GM21717 (cell line): ENCODE data around the gene FXYD7.

ENCODE experiments used
- ATAC-seq: cut with Tn5 transposase; IDR thresholded peaks from one replicate; pipeline ENCODE4 v1.9.1; 2021; ENCODE audit warnings: mild to moderate bottlenecking, moderate library complexity; ENCODE audit not compliant: unreplicated experiment

Gene FXYD7

DNA sequence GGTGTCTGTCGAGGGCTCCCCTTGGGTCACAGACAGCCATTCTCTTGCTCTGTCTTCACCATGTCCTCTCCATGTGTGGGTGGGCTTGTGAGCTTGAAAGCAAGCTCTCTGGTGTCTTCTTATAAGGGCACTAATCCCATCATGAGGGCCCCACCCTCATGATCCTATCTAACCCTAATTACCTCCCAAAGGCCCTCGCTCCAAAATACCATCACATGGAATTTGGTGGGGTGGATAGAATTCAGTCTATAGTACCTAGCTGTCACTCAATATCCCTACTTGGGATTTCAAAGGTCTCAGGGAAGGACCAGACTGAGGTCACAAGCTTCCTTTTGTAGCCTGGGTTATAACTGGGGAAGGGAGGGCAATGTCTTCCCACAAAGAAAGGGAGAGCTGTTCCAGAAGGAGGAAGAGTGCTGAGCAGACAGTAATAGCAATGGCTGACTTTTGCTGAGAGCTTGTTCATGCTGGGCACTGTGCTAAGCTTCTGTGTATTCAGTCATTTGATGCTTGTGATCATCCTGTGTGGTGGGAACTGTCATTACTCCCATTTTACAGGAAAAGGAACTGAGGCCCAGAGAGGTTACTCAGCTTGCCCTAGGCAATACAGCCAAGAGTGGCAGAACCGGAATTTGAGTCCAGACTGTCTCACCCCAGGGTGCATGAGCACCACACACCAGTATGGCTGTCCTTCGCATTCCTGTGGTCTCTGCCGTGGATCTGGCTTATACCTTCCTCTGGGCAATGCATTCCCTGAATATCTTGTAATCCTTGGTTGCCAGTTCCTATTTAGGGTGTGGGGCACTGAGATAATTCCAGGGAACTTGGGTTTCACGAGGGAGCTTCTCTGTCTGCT, 19.6 kb downstream of the FXYD7 start:
- ATAC-seq = no peak

DNA sequence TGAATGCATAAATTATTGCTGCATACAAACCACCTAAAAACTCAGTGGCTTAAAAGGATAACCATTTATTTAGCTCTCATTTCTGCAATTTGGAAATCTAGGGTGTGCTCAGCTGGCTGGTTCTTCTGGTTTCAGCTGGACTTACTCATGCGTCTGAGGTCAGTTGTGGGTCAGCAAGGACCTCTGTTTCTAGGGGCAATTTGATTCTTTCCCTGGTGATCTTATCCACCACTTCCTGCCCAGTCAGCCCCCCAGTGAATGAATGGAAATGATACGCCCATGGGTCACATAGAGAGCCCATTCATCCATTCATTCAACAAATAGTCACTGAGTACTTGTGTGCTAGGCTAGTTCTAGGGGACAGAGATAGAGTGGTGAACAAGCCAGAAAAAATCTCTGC, 21.4 kb downstream of the FXYD7 start:
- no peak for ATAC-seq

DNA sequence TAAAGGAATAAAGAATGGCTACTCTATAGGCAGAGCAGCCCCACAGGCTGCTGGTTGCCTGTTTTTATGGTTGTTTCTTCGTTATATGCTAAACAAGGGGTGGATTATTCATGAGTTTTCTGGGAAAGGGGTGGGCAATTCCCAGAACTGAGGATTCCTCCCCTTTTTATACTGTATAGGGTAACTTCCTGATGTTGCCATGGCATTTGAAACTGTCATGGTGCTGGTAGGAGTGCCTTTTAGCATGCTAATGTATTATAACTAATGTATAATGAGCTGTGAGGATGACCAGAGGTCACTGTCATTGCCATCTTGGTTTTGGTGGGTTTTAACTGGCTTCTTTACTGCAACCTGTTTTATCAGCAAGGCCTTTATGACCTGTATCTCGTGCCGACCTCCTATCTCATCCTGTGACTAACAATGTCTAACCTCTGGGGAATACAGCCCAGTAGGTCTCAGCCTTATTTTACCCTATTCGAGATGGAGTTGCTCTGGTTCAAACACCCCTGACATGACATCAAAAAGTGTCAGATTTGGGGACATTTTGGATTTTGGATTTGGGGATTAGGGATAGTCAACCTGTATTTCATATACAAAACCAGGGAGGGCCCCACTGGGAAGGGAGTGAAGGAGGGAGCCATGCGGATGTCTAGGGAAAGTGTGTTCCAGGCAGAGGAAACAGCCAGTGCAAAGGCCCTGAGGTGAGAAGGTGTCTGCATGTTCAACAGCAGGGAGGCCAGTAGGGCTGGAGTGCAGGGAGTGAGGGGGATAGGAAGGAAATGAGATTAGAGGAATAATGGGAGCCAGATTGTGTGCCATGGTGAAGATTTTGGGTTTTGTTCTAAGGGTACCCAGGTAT, 22.4 kb downstream of the FXYD7 start:
- ATAC-seq = no peak

DNA sequence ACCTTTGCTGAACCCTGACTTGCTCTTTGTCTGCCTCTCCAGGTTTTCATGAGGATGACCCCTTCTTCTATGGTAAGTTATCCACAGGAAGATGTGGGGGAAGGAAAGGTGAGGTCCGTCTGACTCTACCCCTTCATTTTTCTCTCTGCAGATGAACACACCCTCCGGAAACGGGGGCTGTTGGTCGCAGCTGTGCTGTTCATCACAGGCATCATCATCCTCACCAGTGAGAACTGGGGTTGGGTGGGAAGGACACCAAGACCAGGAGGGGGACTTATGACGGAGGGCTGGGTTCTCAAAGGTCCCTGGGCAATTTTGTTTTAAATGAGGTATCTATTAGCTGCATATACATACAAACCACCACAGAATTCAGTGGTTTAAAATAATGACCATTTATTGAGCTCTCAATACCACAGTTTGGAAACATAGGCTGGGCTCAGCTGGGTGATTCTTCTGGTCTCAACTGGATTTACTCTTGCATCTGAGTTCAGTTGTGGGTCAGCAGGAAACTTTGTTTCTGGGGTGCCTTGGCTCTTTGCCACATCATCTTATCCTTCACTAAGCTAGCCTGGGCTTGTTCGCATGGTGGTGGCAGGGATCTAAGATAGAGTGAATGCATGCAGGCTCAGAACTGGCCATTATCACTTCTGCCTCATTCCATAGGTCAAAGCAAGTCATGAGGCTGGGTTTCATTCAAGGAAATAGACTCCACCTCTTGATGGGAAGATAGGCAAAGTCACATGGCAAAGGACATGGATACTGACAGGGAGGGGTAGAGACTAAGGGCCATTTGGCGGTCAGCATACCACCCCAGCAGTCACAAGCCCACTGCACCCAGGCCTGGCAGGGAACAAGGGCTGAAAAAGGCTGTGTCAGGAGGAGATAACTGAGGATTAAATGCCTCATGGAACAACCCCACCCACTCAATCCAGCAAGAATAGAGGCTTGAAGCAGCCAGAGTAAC, 23.3 kb downstream of the FXYD7 start:
- no peak for ATAC-seq

DNA sequence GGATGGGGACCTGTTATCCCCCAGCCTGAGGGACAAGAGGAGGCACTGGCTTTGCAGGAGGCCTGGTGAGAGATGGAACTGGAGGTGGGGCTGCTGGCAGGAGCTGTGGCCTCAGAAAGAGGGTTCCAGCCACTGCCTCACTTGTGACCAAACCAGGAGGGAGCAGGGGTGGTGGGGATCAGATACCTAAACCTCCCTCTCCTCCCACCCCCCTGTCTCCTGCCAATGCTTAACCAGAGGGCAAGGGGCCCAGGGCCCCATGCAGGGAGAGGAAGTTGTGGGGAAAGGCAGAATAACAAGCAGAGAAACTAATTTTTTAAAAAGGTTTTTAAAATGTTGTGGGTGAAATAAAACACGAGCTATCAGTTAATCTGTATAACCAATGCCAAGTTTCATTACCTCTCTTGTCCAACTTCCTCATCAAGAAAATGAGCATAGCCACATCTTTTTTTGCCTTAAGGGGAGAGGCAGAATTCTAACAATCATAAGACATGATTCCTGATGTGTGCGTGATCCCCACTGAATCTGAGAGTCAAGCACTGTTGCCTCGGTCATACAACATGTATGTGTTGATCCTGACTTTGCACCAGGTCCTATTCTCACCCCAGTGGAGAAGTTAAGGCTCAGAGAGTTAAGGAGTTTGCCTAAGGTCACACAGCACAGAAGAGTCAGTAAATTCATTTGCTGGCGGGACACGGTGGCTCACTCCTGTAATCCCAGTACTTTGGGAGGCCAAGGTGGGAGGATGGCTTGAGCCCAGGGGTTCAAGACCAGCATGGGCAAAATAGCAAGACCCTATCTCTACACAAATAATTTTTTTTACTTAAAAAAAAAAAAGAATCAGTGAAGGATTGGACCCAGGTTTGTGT, 24.4 kb downstream of the FXYD7 start:
- ATAC-seq = no peak

DNA sequence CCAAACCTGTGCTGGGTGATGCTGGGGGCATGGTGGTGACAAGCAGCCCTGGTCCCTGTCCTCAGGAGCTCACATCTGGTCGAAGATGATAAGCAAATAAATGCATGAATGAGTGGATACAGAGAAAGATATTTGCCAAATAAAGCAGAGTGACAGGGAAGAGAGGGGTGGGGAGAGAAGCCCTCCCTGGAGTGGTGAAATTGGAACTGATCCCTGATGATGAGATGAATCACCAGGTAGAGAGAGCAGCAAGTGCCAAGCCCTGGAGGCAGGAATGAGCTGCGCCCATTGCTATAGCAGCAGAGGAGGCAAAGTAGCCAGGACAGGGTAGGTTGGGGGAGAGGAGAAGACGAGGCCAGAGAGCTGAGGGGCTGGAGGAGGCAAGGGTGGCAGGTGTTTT, 25.1 kb downstream of the FXYD7 start:
- no peak for ATAC-seq

DNA sequence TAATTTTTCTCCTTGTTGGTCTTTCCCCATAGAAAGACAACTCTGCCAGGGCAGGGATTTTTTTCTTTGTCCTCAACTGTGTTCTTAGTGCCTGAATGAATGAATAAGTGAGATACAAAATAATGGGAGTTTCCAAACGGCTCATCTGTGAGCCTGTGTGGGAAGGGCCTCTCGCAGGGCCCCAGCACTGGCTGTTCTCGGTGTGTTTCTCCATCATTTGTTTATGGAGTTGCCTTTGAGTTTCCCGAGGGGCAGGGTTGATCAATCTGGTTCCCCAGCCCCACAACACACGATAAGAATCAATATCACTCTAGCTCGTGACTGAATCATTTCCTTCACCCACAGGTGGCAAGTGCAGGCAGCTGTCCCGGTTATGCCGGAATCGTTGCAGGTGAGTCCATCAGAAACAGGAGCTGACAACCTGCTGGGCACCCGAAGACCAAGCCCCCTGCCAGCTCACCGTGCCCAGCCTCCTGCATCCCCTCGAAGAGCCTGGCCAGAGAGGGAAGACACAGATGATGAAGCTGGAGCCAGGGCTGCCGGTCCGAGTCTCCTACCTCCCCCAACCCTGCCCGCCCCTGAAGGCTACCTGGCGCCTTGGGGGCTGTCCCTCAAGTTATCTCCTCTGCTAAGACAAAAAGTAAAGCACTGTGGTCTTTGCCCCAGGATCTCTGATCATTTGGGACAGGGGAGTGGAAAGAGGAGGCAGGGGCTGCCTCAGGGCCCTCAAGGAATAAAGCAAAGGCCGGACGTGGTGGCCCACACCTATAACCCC, 26.4 kb downstream of the FXYD7 start:
- ATAC-seq = no peak

DNA sequence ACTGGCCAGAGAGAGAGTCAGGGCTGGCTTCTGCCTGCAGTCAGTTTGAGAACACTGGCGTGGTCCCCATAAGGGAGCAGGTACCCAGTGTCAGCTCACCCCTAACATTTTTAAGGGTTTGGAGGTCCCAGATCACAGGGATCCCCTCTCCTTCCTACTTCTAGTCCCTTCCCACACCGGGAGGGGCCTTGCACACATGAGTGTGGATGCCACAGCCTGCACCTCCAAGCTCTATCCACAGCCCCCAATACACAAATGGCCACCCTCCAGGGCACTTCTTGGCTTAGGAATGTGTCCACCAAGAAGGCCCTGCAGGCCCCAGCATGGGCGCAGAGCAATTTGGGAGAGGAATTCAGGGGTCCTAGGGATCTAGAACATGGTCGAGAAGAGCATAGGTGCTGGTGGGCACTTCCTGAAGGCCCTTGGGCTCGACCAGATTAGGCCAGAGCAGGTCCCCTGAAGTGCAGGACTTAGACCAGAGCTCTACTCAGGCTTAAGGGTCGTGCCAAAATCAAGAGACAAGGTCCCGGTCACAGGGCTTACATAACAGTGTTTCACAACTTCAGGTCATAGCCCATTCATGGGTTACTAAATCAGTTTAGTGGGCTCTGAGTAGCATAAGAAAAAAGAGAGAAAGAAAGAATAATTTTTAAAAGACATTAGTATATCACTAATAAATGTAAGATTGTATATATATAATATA, 27.5 kb downstream of the FXYD7 start:
- ATAC-seq = no peak

DNA sequence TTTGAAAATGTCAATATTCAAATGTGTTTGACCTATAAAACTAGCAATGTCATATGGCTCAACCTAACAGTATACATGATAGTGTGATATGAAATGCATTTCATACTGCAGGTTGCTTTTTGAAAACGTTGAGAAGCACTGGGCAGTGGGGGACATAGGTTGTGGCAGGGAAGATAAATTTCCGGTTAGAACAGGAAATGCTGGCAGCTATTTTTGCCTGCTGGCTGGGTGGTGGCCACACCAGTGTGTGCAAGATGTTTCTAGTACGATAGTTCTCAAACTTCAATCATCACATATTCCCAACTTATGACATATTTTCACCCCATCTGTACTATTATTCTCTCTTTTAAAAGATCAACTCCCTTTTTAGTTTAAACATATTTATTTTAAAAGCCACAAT, 28.7 kb downstream of the FXYD7 start:
- ATAC-seq = no peak

DNA sequence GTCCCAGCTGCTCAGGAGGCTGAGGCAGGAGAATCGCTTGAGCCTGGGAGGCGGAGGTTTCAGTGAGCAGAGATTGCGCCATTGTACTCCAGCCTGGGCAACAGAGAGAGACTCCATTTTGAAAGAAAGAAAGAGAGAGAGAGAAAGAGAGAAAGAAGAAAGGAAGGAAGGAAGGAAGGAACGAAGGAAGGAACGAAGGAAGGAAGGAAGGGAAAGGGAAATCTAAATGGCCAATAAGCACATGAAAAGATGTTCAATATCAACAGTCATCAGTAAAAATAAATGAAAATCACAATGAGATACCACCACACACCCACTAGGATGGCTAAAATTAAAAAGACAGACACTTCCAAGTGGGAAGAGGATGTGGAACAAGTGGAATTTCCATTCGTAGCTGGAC, 31.2 kb downstream of the FXYD7 start:
- no peak for ATAC-seq

DNA sequence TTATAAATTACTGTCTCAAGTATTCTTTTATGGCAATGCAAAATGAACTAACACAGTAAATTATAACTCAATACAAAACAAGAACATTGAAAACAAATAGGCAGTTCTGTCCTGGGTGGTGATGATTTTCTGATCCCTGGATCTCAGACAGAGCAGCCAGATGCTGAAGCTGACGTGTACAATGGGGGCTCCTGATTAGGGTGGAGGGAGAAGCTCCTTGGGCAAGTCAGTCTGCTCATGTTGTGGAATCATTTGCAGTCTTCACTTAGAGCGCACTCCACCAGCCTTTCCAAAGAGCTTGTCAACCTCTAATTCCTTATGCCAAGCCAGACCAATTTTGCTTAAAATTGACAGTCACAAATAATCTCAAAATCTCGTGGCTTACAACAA, 33.1 kb downstream of the FXYD7 start:
- ATAC-seq = no peak

DNA sequence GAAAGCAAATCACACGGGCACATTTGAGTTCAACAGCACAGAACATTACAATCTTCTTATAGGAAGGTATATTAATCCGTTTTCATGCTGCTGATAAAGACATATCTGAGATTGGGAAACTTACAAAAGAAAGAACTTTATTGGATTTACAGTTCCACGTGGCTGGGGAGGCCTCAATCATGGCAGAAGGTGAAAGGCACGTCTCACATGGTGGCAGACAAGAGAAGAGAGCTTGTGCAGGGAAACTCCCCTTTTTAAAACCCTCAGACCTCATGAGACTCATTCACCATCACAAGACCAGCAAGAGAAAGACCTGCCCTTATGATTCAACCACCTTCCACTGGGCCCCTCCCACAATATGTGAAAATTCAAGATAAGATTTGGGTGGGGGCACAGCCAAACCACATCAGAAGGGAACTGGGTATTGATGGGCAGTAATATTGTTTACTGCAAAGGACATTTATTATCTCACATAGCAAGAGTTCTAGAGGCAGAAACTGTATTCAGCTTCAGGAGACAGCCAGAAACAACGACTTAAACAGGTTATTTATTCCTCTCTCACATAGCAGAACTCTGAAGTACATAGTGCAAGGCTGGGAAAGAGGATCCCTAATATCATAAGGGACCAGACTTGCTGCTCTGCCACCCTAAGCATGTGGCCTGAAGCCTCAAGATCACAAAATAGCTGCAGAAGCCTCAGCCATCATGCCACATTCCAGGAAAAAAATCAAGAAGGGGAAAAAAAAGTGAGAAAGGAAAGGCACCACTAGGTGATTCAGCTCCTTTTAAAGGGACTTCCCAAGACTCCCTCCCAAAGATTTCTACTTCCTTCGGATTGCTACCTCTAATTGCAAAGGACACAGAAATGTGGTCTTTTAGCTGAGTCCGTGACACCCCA, 34.6 kb downstream of the FXYD7 start:
- no peak for ATAC-seq

DNA sequence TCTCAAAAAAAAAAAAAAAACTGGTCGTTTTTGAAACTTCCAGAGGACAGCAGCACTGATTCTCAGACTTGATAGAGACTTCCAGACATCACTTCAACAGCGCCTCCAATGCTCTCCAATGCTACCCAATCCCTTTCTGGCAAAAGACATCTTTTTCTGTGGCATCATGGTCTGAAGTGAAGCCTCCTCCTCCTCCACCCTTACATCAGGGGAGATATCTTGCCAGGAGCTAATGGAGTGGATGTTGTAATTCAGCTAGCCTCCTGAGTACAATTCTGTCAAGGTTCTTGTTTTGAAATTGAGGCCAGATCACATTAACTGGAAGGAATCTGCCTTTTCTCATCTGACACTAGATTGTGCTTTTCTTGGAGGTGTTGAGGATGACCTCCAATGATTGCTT, 35.6 kb downstream of the FXYD7 start:
- no peak for ATAC-seq

DNA sequence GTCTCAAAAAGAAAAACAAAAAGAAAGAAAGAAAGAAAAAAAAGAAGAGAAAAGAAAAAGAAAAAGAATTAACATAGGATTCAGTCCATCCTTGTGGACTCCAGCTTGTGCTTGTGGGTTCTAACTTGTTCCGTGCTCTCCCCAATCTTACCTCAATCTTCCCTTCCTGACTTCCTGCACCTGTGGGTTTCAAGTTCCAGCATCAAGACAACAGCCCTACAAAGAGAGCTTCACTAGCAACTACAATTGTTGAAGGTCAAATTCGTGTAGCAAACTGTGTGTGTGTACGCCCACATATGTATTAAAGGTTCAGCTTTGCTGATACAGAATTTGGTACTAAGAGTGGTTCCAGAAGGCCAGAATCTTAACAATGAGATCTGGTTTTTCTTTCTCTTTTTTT, 36.8 kb downstream of the FXYD7 start:
- no peak for ATAC-seq

DNA sequence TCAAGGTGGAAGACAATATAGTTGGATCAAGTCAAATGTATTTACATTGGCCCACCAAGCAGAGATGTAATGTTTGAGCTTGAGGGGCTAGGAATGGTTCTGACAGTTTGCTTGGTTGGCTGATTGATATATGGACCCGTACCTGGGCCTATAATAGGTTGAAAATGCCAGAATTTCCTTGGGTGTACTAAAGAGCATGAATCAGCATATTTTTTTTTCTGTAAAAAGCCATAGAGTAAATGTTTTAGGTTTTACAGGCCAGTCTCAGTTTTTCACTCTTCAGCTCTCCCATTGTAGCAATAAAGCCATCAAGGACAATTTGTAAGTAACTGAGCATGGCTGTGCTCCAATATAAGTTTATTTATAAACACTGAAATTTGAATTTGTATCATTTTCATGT, 38.3 kb downstream of the FXYD7 start:
- ATAC-seq = no peak

DNA sequence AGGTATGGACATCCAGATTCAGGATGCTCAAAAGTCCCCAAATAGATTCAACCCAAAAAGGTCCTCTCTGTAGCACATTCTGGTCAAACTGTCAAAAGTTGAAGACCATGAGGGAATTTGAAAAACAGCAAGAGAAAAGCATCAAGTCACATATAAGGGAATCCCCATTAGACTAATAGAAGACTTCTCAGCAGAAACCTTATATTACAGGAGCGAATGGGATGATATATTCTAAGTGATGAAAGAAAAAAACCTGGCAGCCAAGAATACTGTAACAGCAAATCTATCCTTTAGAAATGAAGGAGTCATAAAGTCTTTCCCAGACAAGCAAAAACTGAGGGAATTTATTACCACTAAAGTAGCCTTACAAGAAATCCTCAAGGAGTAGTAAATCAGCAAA, 41.2 kb downstream of the FXYD7 start:
- no peak for ATAC-seq

DNA sequence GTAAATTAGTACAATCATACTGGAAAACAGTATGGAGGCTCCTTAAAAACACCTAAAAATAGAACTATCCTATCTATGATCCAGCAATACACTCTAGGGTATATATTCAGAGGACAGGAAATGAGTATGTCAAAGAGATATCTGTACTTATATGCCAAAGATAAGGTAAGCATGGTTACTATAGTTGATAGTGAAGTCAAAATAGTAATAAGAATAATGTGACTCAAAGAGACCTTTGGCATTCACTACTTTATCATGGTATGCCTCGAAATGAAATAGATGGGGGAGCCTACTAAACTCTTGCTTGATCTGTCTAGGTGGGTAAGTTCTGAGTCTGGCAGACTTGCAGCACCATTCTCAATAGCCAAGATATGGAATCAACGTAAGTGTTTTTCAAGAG, 41.8 kb downstream of the FXYD7 start:
- no peak for ATAC-seq
